ENCODE results near the gene SNX7.

SNX7 gene

GRCh38 chr1:98661544-98662355 lies at the start of gene SNX7:
Gene SNX7, plus strand, starts transcription at chr1:98661721. Its CDS starts 11 bp downstream, at chr1:98661732.
- no peak for DNase-seq

GRCh38 chr1:98637316-98637715 lies 24.2 kb upstream of the SNX7 start:
- DNase-seq = no peak

- DNase-seq = no peak
Observed at GRCh38 chr1:98638185-98638584, 23.3 kb upstream of the SNX7 start.

- no peak for DNase-seq
Observed at GRCh38 chr1:98644510-98644909, 17.0 kb upstream of the SNX7 start.

GRCh38 chr1:98651116-98651632 lies 10.3 kb upstream of the SNX7 start:
- no peak for DNase-seq

GRCh38 chr1:98653123-98653522 lies 8.4 kb upstream of the SNX7 start:
- no peak for DNase-seq

GRCh38 chr1:98659879-98660278 lies 1.6 kb upstream of the SNX7 start:
- DNase-seq = no peak

- no peak for DNase-seq
Observed at GRCh38 chr1:98660940-98661543, 479 bp upstream of the SNX7 start.

GRCh38 chr1:98662356-98662670 lies 792 bp downstream of the SNX7 start:
- DNase-seq = no peak

GRCh38 chr1:98668733-98669132 lies 7.2 kb downstream of the SNX7 start:
- DNase-seq = no peak

- no peak for DNase-seq
Observed at GRCh38 chr1:98669355-98670296, 8.1 kb downstream of the SNX7 start.

GRCh38 chr1:98672189-98672588 lies 10.7 kb downstream of the SNX7 start:
- DNase-seq = no peak

GRCh38 chr1:98674075-98674781 lies 12.7 kb downstream of the SNX7 start:
- no peak for DNase-seq

- no peak for DNase-seq
Observed at GRCh38 chr1:98675282-98675681, 13.8 kb downstream of the SNX7 start.

- no peak for DNase-seq
Observed at GRCh38 chr1:98677288-98677687, 15.8 kb downstream of the SNX7 start.

- no peak for DNase-seq
Observed at GRCh38 chr1:98681812-98682211, 20.3 kb downstream of the SNX7 start.

GRCh38 chr1:98688110-98688739 lies 26.7 kb downstream of the SNX7 start:
- DNase-seq = no peak

GRCh38 chr1:98690576-98690975 lies 29.1 kb downstream of the SNX7 start:
- no peak for DNase-seq

- DNase-seq = no peak
Observed at GRCh38 chr1:98692482-98692881, 31.0 kb downstream of the SNX7 start.

GRCh38 chr1:98693385-98693784 lies 31.9 kb downstream of the SNX7 start:
- DNase-seq = no peak

- no peak for DNase-seq
Observed at GRCh38 chr1:98696077-98696476, 34.6 kb downstream of the SNX7 start.

GRCh38 chr1:98697781-98698180 lies 36.3 kb downstream of the SNX7 start:
- no peak for DNase-seq

All from SIG-M5 (cell line).